ENCODE data around the gene TMEM39B.

Gene TMEM39B

GRCh38 chr1:32035119-32035518 lies 37.6 kb upstream of the TMEM39B start:
- in situ Hi-C loops (cut with HindIII; ENCODE audit: low sequenced_read_pairs): no loop called here
- no peak overlapping the region for H3K4me3 ChIP-seq (ENCODE audit: low read depth, low read length)
- no peak for TF ChIP-seq CTCF (IDR thresholded peaks at IDR 0.05; ENCODE audit: low read depth, low read length, missing control alignments)

DNA sequence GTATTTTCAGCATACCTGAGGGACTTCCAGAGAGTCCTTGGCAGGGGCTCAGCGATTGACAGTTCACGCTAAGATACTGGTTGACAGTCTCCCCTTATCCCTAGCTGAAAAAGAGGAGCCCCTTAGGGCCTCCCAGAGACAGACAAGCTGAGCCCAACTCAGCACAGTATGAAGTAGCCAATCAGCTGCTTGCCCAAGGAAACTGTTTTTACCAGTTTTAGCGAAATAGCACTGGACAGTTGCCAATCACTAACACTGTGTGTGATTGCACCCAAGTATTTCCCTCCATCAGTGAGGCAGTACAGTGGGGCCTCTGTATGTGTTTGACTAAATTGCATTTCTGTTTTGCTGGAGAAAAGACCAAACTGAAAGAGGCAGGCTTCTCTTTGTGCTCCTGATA lies 32.0 kb upstream of the TMEM39B start:
- in situ Hi-C loops (cut with HindIII; ENCODE audit: low sequenced_read_pairs): no loop called here
- DNase-seq (ENCODE audit: low read depth): no peak
- no peak overlapping the region for H3K4me3 ChIP-seq (ENCODE audit: low read depth, low read length)
- TF ChIP-seq CTCF (IDR thresholded peaks at IDR 0.05; ENCODE audit: low read depth, low read length, missing control alignments): no peak

More at GRCh38 chr1:32035119-32035518, 37.6 kb upstream of the TMEM39B start:
- DNase-seq (ENCODE audit: low read depth): no peak

GRCh38 chr1:32042330-32042729 lies 30.4 kb upstream of the TMEM39B start:
- TF ChIP-seq CTCF (IDR thresholded peaks at IDR 0.05; ENCODE audit: low read depth, low read length, missing control alignments): no peak
- in situ Hi-C loops (cut with HindIII; ENCODE audit: low sequenced_read_pairs): no loop called here
- DNase-seq (ENCODE audit: low read depth): no peak
- no peak overlapping the region for H3K4me3 ChIP-seq (ENCODE audit: low read depth, low read length)

- in situ Hi-C loops (cut with HindIII; ENCODE audit: low sequenced_read_pairs): no loop called here
Measured at GRCh38 chr1:32044234-32044633, 28.5 kb upstream of the TMEM39B start.

GRCh38 chr1:32045772-32046171 lies 27.0 kb upstream of the TMEM39B start:
- in situ Hi-C loops (cut with HindIII; ENCODE audit: low sequenced_read_pairs): no loop called here
- no peak overlapping the region for H3K4me3 ChIP-seq (ENCODE audit: low read depth, low read length)
- TF ChIP-seq CTCF (IDR thresholded peaks at IDR 0.05; ENCODE audit: low read depth, low read length, missing control alignments): no peak
- DNase-seq (ENCODE audit: low read depth): no peak

More at GRCh38 chr1:32044234-32044633, 28.5 kb upstream of the TMEM39B start:
- no peak for DNase-seq (ENCODE audit: low read depth)
- H3K4me3 ChIP-seq (ENCODE audit: low read depth, low read length): no peak overlapping the region
- no peak for TF ChIP-seq CTCF (IDR thresholded peaks at IDR 0.05; ENCODE audit: low read depth, low read length, missing control alignments)

DNA sequence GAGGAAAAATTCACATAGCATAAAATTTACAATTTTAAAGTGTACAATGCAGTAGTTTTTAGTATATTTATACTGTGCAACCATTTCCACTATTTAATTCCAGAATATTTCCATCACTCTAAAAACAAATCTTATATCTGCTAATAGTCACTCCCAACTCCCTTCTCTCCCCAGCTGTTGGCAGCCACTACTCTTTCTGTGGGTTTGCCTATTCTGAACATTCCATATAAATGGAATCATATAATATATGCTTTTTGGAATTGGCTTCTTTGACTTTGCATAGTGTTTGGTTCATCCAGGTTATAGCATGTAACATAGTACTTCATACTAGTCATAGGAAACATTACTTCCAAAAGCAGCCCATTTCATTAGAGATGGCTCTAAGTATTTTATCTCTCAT lies 25.0 kb upstream of the TMEM39B start:
- TF ChIP-seq CTCF (IDR thresholded peaks at IDR 0.05; ENCODE audit: low read depth, low read length, missing control alignments): no peak
- in situ Hi-C loops (cut with HindIII; ENCODE audit: low sequenced_read_pairs): no loop called here

GRCh38 chr1:32048440-32048839 lies 24.3 kb upstream of the TMEM39B start:
- DNase-seq (ENCODE audit: low read depth): no peak
- no peak overlapping the region for H3K4me3 ChIP-seq (ENCODE audit: low read depth, low read length)
- in situ Hi-C loops (cut with HindIII; ENCODE audit: low sequenced_read_pairs): no loop called here
- TF ChIP-seq CTCF (IDR thresholded peaks at IDR 0.05; ENCODE audit: low read depth, low read length, missing control alignments): no peak

More for the DNA sequence above, 25.0 kb upstream of the TMEM39B start:
- H3K4me3 ChIP-seq (ENCODE audit: low read depth, low read length): no peak overlapping the region
- no peak for DNase-seq (ENCODE audit: low read depth)
